Measurements from ENCODE around the gene WNT8B.

WNT8B gene

DNA sequence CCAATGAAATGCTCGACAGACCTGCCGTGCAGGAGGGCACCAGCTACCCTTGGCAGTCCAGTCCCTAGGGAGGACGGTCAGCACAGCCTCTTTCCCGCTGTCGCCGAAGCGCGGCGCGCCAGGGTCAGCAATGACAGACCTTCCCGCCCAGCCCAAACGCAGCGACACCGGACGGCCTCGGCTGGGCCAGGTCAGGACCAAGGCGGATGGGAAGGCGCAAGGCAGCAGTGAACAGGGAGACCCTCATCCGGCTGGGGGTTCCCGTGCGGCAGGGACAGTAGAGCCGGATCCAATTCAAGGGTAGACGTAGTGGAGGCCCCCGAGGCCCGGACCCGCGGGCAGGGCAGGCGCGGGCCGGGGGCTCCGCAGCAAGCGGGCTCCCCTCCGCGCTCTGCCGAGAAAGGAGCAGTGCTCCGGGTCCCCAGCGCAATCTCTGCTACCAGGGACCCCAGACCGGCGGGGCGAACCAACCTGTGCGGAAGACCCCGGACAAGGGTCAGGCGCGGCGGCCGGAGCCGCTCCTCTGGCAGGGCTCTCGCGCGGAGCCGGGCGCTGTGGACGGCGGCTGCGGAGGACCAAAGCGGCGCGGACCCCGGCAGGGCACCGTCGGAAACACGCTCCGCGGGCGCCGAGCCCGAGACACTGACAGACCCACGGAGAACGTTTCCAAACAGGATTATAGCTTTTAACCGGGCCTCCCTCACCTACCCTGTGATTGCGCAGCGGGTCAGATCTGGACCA, 56.7 kb downstream of the WNT8B start, which contains the start of gene SEC31B:
Gene SEC31B, minus strand, starts transcription at position 551 of the 741 bp plus-strand sequence. CDS start 2,909 bp downstream, outside the sequence.
- no peak for DNase-seq

DNA sequence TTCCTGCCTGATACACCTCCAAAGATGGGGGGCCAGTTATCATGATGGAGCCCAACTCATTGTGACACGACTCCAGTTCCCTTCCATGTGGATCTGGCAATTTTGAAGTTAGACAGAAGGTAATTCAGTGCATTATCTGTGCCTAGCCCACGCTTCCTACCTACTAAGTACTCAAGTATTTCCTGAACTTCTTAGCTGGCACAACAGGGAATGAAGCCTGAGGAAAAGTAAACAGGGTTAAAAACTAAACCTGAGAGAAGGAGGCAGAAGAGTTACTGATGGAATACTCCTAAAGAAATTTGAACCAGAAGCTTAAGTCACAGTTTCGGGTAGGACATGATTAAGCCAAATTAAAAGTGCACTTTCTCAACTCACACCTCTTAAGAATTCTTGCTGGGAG, 58.0 kb downstream of the WNT8B start:
- DNase-seq: no peak

DNA sequence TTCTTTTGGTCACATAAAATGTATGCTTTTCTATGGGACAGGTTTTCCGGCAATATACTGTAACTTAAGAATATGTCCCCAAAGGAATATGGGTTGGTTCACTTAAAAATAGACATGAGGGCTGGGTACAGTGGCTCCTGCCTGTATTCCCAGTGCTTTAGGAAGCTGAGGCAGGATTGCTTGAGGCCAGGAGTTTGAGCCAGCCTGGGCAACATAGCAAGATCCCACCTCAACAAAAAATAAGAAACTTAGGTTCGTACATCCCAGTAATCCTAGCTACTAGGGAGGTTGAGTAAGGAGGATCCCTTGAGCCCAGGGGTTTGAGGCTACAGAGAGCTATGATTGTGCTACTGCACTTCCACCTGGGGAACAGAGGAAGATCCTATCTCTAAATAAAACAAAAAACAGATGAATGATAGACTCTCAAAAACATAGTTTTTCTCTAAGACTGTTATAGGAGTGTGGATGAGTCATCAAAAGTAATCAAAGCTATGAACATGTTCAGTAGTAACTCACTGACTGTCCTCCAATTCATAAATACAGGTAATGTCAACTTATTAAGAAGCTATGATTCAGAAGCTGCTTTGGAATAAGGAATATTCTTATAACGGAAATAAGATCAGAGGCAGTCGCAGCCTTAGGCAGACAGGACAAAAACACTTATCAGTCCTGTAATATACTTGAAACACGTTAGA, 59.4 kb downstream of the WNT8B start:
- DNase-seq: no peak

DNA sequence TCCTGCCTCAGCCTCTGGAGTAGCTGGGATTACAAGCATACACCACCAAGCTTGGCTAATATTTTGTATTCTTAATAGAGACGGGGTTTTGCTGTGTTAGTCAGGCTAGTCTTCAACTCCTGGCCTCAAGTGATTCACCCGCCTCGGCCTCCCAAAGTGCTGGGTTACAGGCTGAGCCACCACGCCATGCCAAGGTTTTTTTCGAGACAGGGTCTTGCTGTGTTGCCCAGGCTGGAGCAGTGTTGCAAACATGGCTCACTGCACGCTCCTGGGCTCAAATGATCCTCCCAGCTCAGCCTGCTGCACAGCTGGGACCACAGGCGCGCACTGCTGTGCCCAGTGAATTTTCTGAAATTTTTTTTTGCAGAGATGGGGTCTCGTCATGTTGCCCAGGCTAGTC, 60.1 kb downstream of the WNT8B start:
- no peak for DNase-seq

DNA sequence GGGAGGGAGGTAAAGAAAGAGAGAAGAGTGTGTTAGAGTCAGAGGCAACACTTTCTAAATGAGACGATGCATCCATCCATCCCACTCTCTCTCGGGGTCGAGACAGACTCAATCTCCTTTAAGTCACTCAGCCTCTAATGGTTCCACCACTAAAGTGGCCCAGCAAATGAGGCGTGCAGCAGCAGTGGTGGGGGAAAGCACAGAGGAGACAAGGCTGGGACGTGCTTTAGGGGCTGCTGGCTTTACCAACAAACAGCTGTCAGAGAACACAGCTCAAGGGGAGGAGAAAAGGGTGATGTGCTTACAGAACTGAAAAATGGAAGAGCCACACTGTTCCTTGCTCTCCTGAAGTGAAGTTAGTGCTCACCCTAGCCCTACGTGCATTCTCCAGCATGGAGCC, 61.4 kb downstream of the WNT8B start:
- DNase-seq: no peak

DNA sequence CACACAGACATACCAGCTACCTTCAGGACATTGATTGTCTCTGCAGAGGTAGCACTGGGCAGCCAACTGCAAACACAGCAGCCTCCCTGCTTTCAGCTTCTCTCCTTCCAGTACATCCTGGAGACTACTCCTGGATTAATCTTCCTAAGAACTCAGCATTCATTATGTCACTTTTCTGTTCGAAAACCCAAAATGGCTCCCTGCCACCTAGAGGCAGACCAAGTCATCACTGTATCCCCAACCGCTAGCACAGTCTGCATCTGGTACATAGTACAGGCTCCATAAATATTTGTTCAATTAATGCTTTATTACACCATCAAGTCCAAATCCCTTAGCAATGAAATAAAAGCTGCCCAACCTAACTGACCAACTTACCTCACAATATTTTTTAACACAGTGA, 61.8 kb downstream of the WNT8B start:
- no peak for DNase-seq

DNA sequence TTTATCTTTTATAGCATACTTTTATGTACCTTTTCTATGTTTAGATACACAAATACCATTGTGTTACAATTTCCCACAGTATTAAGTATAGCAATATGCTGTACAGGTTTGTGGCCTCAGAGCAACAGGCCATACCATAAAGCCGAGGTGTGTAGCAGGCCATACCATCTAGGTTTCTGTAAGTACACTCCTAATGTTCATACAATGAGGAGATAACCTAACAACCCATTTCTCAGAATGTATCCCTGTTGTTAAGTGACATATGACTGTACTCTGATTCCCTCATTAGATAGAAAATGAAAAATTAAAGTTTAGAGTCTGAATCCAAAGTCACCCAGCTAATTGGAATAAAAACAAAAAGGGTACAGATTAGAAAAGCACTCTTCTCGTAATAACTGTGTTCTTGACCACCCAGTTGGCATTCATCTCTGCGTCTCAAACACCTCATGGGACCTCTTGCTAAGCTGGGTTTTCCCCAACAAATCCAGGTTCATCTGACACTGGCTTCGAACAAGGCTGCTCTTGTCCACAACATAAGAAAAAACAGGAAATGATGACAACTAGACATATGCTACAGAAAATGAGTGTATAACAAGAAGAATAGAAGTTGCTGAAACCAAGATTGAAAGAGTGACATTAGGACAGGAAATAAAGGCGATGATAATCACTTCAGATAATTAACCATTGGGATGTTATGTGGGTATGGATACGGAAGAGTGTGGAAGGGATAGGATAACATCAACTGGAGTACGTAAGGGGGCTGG, 65.5 kb downstream of the WNT8B start:
- no peak for DNase-seq

DNA sequence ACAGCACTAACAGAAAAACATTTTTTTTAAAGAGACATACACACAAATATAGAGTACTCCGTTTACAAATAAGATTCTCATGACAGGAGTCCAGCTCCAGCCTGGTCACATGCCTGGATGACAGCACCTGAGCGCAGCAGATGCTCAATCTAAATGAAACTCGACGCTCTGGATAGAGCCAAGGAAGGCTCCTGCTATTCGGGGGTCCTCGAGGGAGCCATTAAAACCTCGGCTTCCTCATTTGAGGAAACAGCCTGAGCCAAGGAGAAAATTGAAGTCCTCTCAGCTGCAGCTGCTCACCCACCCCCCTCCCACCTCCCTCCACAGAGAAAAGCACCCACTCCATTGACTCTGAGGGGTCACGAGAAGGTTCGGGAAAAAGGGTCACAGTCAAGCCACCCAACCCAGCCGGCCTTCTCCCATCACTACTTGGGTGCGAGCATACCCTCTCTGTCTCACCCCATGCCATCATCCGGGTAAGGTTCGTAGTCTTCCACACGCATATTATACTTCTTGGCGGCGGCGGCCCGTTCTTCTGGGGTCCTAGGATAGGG, 66.2 kb downstream of the WNT8B start:
- DNase-seq: no peak

DNA sequence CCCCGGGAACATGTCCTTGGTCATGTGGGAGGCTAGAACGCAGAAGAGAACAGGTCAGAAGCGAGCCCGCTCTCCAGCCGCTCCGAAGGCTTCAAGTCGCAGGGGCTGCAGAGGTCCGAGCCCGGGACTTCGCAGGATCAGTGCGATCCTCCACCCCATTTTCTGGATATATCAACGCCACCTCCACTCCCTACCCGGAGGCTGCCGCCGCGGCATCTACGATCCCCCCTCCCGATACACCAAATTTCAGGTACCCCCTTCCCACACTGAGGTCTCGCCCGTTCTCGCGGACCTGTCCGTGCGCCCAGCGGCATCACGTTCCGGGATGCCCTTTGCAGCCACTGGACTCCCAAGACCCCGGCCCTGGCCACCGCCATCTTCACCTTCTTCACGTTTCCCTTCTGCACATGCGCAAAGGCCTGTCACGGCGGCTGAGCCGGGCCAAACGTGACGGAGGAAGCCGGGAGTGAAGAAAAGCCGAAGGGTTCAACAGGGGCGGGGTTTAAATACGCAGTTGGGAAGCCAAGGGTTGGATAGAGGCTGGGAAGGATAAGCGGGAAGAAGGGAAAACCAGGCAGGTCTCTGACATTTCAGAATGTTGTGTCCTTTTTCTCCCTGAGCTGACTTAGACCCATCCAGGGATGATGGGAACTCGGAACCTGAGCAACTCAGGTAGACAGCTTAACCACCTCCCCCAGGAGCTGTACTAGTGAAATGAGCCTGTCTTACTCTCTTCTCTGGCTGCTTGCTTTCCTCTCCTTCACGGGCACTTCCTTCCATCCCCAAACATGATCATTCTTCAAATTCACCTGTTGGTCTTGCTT, 66.9 kb downstream of the WNT8B start, which contains the start of gene NDUFB8:
Gene NDUFB8, minus strand, starts transcription at position 397 of the 824 bp plus-strand sequence. Its CDS starts 20 bp downstream, at position 377.
- DNase-seq: peak; percentile 63

DNA sequence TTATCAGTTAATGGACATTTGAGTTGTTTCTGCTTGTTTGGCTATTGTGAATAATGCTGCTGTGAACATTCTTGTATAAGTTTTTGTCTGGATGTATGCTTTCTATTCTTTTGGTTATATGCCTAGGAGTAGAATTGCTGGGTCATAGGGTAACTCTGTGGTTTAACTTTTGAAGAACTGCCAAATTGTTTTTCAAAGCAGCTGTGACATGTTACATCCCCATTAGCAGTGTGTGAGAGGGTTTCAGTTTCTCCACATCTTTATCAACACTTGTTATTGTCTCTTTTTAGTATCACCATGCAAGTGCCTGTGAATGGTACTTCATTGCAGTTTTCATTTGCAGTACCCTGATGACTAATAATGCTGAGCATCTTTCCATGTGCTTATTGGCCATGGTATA, 69.0 kb downstream of the WNT8B start:
- no peak for DNase-seq
